HepG2 (cell line): ENCODE data around the gene KIF6.

Experiments used
- ATAD3A ChIP-seq: sonication (generic); formaldehyde crosslinking; IDR thresholded peaks from 2 replicates; pipeline ENCODE4 v1.4.0; 2020; ENCODE audit warnings: missing genetic modification reagents
- KLF16 ChIP-seq, 2 experiments: sonication (generic) in 1 of 2; formaldehyde crosslinking in 1 of 2; IDR thresholded peaks; 2 replicates each; pipeline versions ENCODE4 v1.6.1 to v1.8.0; 2016 to 2023; ENCODE audit warnings: missing genetic modification reagents in 2 of 2, missing compliant biosample characterization in 1 of 2
- TF ChIP-seq, protein P1 (sequence below): sonication (generic); formaldehyde crosslinking; IDR thresholded peaks from 2 replicates; pipeline ENCODE4 v1.5.0; 2020; ENCODE audit warnings: missing genetic modification reagents
- TF ChIP-seq, protein P2 (sequence below): sonication (generic); formaldehyde crosslinking; IDR thresholded peaks from 2 replicates; pipeline ENCODE4 v1.5.0; 2020; ENCODE audit warnings: mild to moderate bottlenecking, missing genetic modification reagents, moderate library complexity

DNA sequence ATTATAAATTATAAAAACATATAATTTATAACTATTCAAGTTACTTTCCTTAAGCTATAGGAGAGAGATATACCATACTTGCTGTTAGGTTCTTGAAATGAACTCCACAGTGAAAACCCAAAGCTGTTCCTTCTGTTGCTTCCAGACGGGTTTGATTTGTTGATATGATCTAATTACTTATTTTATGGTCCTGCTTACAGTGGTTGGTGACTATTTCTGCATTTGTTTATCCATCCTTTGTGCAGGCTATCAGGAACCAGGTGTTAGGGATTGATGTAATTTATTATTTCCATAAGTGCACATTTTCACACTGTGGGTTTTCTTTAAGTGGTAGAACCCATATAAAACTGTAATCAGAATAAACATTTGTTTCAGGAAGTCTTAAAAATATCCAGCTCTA lies 167.1 kb downstream of the KIF6 start:
- no peak for TF ChIP-seq KLF16 (CRISPR knock-in tag; IDR thresholded peaks at IDR 0.05)
- TF ChIP-seq ATAD3A (CRISPR knock-in tag) = no peak
- TF ChIP-seq, protein P1, sequence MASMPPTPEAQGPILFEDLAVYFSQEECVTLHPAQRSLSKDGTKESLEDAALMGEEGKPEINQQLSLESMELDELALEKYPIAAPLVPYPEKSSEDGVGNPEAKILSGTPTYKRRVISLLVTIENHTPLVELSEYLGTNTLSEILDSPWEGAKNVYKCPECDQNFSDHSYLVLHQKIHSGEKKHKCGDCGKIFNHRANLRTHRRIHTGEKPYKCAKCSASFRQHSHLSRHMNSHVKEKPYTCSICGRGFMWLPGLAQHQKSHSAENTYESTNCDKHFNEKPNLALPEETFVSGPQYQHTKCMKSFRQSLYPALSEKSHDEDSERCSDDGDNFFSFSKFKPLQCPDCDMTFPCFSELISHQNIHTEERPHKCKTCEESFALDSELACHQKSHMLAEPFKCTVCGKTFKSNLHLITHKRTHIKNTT (CRISPR knock-in tag) = no peak
- TF ChIP-seq, protein P2, sequence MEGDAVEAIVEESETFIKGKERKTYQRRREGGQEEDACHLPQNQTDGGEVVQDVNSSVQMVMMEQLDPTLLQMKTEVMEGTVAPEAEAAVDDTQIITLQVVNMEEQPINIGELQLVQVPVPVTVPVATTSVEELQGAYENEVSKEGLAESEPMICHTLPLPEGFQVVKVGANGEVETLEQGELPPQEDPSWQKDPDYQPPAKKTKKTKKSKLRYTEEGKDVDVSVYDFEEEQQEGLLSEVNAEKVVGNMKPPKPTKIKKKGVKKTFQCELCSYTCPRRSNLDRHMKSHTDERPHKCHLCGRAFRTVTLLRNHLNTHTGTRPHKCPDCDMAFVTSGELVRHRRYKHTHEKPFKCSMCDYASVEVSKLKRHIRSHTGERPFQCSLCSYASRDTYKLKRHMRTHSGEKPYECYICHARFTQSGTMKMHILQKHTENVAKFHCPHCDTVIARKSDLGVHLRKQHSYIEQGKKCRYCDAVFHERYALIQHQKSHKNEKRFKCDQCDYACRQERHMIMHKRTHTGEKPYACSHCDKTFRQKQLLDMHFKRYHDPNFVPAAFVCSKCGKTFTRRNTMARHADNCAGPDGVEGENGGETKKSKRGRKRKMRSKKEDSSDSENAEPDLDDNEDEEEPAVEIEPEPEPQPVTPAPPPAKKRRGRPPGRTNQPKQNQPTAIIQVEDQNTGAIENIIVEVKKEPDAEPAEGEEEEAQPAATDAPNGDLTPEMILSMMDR (CRISPR knock-in tag) = no peak
